ENCODE measurements around the gene ATIC.

ATIC gene

GRCh38 chr2:215272918-215273317 is 38.9 kb upstream of the ATIC start:
- TF ChIP-seq, protein P1, sequence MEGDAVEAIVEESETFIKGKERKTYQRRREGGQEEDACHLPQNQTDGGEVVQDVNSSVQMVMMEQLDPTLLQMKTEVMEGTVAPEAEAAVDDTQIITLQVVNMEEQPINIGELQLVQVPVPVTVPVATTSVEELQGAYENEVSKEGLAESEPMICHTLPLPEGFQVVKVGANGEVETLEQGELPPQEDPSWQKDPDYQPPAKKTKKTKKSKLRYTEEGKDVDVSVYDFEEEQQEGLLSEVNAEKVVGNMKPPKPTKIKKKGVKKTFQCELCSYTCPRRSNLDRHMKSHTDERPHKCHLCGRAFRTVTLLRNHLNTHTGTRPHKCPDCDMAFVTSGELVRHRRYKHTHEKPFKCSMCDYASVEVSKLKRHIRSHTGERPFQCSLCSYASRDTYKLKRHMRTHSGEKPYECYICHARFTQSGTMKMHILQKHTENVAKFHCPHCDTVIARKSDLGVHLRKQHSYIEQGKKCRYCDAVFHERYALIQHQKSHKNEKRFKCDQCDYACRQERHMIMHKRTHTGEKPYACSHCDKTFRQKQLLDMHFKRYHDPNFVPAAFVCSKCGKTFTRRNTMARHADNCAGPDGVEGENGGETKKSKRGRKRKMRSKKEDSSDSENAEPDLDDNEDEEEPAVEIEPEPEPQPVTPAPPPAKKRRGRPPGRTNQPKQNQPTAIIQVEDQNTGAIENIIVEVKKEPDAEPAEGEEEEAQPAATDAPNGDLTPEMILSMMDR (IDR thresholded peaks at IDR 0.05; ENCODE audit: low read depth, low read length), result no peak
- no peak overlapping the region for H3K4me3 ChIP-seq (ENCODE audit: low read depth, low read length)

DNA sequence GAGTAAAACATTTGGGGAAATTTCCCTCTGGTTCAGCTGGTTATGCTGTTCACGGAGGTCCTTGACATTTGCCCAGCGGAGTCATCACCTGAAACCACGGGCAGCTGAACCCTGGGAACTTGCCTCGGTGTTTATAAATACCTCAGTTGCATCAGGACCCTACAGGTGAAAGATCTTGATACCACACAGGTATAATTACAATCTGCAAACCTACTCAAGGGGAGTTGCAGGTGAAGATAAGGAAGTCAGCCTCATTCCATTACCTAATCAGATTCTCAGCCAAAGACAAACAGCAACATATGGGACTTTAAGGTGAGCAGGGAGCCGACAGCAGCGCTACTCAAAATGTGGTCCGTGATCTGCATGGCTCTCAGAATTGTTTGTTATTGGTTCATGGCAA is 37.0 kb upstream of the ATIC start:
- no peak overlapping the region for H3K4me3 ChIP-seq (ENCODE audit: low read depth, low read length)
- TF ChIP-seq, protein P1 (IDR thresholded peaks at IDR 0.05; ENCODE audit: low read depth, low read length), result no peak

DNA sequence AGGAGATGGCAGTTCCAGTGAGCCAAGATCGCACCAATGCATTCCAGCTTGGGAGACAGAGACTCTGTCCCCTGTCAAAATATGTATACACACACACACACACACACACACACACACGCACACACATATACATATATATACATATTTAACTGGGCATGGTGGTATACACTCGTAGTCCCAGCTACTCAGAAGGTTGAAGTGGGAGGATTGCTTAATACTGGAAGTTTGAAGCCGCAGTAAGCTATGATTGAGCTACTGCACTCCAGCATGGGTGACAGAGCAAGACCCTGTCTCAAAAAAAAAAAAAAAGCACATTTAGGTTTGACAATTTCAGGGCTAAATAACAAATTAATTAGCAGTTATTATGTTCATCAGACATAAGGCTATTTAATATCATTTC is 36.0 kb upstream of the ATIC start:
- no peak overlapping the region for H3K4me3 ChIP-seq (ENCODE audit: low read depth, low read length)
- TF ChIP-seq, protein P1 (IDR thresholded peaks at IDR 0.05; ENCODE audit: low read depth, low read length), result no peak

DNA sequence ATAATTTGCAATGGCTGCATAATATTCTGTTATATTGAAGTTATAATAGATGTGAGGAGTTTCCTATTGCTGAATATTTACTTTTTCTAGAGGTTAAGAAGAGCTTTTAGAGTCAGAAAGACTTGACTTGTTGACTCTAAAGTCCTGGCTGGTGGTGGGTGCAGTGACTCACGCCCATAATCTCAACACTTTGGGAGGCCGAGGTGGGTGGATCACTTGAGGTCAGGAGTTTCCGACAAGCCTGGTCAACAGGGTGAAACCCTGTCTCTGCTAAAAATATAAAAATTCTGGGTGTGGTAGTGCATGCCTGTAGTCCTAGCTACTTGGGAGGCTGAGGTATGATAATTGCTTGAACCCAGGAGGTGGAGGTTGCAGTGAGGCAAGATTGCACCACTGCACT is 33.9 kb upstream of the ATIC start:
- H3K4me3 ChIP-seq (ENCODE audit: low read depth, low read length), result no peak overlapping the region
- TF ChIP-seq, protein P1 (IDR thresholded peaks at IDR 0.05; ENCODE audit: low read depth, low read length), result no peak

DNA sequence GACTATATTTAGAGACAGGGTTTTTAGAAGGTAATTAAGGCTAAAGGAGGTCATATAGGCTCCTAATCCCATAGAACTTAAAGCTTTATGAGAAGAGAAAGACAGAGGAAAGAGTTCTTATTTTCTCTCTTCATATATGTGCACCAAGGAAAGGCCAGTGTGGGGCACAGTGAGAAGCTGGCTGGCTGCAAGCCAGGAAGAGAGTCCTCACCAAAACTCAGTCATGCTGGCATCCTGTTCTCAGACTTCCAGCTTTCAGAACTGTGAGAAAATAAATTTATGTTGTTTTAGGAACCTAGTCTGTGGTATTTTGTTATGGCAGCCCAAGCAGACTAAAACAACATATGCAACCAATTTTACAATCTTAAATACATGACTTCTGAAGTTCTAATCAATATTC is 31.5 kb upstream of the ATIC start:
- TF ChIP-seq, protein P1 (IDR thresholded peaks at IDR 0.05; ENCODE audit: low read depth, low read length), result no peak
- no peak overlapping the region for H3K4me3 ChIP-seq (ENCODE audit: low read depth, low read length)

- TF ChIP-seq, protein P1 (IDR thresholded peaks at IDR 0.05; ENCODE audit: low read depth, low read length), result no peak
- H3K4me3 ChIP-seq (ENCODE audit: low read depth, low read length), result no peak overlapping the region
Observed at GRCh38 chr2:215283221-215283620, 28.6 kb upstream of the ATIC start.

- TF ChIP-seq, protein P1 (IDR thresholded peaks at IDR 0.05; ENCODE audit: low read depth, low read length), result no peak
- no peak overlapping the region for H3K4me3 ChIP-seq (ENCODE audit: low read depth, low read length)
Observed at GRCh38 chr2:215286309-215286708, 25.6 kb upstream of the ATIC start.

Data from WI38 (cell line).